Measurements from ENCODE around the gene POLD2.

DNA sequence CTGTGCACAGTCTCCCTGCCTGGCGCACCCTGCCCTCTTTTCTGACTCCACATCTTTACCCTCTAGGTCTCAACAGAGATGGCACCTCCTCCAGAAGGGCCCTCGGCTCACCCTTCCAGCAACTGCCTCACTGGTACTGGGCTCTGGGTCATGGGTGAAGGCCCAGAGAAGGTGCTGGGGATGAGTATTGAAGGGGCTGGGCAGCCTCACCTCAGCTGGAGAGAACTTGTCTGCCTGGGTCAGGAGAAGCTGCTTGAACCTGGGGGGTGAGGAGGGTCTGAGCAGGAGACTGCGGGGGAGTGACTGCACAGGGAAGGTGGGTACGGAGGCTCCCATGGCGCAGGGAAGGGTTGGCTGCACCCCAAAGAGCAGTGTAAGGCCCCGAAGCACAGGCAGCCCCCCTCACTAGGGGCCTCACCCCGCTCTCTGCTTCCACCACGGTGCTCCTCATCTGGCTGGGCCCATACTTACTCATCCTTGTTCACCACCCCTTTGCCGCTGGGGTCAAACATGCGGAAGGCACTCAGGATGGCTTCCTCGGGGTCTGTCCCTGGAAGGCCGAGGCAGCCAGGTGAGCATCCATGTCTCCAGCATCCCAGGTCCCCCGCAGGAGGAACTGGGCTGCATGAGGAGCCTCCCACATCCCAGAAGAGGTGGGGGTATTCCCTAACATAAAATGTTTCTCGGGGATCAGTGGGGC, 16.1 kb upstream of the POLD2 start:
- TF ChIP-seq, protein P1, sequence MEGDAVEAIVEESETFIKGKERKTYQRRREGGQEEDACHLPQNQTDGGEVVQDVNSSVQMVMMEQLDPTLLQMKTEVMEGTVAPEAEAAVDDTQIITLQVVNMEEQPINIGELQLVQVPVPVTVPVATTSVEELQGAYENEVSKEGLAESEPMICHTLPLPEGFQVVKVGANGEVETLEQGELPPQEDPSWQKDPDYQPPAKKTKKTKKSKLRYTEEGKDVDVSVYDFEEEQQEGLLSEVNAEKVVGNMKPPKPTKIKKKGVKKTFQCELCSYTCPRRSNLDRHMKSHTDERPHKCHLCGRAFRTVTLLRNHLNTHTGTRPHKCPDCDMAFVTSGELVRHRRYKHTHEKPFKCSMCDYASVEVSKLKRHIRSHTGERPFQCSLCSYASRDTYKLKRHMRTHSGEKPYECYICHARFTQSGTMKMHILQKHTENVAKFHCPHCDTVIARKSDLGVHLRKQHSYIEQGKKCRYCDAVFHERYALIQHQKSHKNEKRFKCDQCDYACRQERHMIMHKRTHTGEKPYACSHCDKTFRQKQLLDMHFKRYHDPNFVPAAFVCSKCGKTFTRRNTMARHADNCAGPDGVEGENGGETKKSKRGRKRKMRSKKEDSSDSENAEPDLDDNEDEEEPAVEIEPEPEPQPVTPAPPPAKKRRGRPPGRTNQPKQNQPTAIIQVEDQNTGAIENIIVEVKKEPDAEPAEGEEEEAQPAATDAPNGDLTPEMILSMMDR (IDR thresholded peaks at IDR 0.05; ENCODE audit: poor library complexity, severe bottlenecking), result no peak
- TF ChIP-seq EP300 (conservative IDR thresholded peaks at IDR 0.05; ENCODE audit: poor library complexity, severe bottlenecking) (no peak), TAF1 (IDR thresholded peaks at IDR 0.05; ENCODE audit: low read depth) (no peak), RAD21 (conservative IDR thresholded peaks at IDR 0.05) (no peak), MXI1 (conservative IDR thresholded peaks at IDR 0.05; ENCODE audit: poor library complexity, severe bottlenecking) (no peak), POLR2AphosphoS5 (IDR thresholded peaks at IDR 0.05) (no peak)
